HG02840 (cell line): ENCODE results near the gene AUP1.

ENCODE experiments used
- ATAC-seq: cut with Tn5 transposase; IDR thresholded peaks from one replicate; pipeline ENCODE4 v1.9.1; 2021; ENCODE audit warnings: mild to moderate bottlenecking, moderate library complexity, moderate number of reproducible peaks; ENCODE audit not compliant: unreplicated experiment, low FRiP score

The AUP1 gene

GRCh38 chr2:74538881-74539339 is 9.4 kb upstream of the AUP1 start:
- ATAC-seq, result peak; percentile 52

- ATAC-seq, result no peak
Measured at GRCh38 chr2:74537140-74537539, 7.6 kb upstream of the AUP1 start.

- no peak for ATAC-seq
Measured at GRCh38 chr2:74536166-74536950, 6.9 kb upstream of the AUP1 start.

GRCh38 chr2:74535440-74535965 is 6.0 kb upstream of the AUP1 start:
- ATAC-seq, result no peak

GRCh38 chr2:74534411-74534810 is 4.9 kb upstream of the AUP1 start:
- no peak for ATAC-seq

- ATAC-seq, result no peak
Measured at GRCh38 chr2:74533464-74533863, 4.0 kb upstream of the AUP1 start.

- no peak for ATAC-seq
Measured at GRCh38 chr2:74532222-74532621, 2.7 kb upstream of the AUP1 start.

- no peak for ATAC-seq
Measured at GRCh38 chr2:74531666-74532065, 2.2 kb upstream of the AUP1 start.

GRCh38 chr2:74530239-74531187 is 1.0 kb upstream of the AUP1 start:
- ATAC-seq, result peak; percentile 26

- ATAC-seq, result peak; percentile 11
Measured at GRCh38 chr2:74528600-74529356, 728 bp downstream of the AUP1 start.

- ATAC-seq, result no peak
Measured at GRCh38 chr2:74527741-74528140, 1.8 kb downstream of the AUP1 start.

GRCh38 chr2:74526649-74527230 is 2.8 kb downstream of the AUP1 start:
- no peak for ATAC-seq

GRCh38 chr2:74525717-74526648 is 3.5 kb downstream of the AUP1 start, which contains the start of gene DQX1:
TSS of gene DQX1 (minus strand) at chr2:74526231. CDS start at chr2:74525729, 502 bp downstream.
- no peak for ATAC-seq

GRCh38 chr2:74524955-74525716 is 4.4 kb downstream of the AUP1 start:
- ATAC-seq, result no peak

GRCh38 chr2:74524005-74524404 is 5.5 kb downstream of the AUP1 start:
- ATAC-seq, result no peak

- no peak for ATAC-seq
Measured at GRCh38 chr2:74522516-74522915, 7.0 kb downstream of the AUP1 start.

- ATAC-seq, result no peak
Measured at GRCh38 chr2:74516650-74517049, 12.9 kb downstream of the AUP1 start.

GRCh38 chr2:74515981-74516633 is 13.4 kb downstream of the AUP1 start:
- no peak for ATAC-seq
